ENCODE data around the gene ACBD6.

Gene ACBD6

DNA sequence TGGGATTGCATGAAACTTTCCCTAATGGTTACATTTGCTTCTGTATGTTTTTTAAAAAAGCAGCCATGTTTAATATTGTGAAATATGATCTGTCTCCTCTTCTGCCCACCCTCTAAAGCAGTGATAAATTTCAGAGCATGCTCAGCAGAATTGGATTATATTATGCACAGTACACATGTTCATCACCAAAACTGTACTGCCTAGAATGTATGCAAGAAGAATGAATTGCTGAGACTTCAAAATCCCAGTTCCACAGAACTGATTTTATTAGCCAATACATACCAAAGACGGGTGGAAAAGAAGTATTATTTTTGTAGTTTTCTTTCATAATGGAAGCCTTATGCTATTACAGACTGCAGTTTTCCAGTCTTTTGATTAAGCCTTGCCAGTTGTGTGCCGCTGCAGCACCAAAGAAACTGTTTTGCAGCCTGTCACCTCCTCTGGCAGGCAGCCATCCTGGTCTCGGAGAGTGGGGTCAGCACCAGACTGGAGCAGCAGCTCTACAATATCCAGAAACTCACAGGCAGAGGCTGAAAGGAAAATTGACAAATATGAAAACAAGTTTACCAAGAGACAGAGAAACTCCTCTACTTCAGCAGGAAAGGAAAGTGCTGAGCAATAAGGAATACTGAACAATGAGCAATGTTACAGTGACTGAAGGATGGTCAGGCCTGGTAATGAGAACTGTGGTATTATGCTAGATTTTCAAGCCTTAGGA is 214.2 kb downstream of the ACBD6 start:
- no peak for DNase-seq

DNA sequence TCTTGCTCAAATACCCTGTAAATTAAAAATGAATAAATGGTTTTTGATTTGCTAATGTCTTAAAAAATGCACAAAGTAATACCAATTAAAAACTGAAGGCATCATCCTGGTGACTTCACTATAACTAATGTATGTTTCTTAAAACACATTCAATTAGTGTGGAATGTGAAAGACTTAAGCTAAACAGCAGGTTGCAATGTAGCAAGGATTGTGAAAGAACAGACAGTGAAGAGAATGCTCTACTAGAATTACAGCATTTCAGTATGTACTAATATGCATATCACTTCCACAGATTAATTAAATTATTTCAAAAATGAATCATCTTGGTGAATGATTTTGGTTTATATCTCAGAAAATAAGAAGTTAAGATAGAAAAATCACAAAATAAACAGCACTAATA is 216.0 kb downstream of the ACBD6 start:
- DNase-seq: no peak

DNA sequence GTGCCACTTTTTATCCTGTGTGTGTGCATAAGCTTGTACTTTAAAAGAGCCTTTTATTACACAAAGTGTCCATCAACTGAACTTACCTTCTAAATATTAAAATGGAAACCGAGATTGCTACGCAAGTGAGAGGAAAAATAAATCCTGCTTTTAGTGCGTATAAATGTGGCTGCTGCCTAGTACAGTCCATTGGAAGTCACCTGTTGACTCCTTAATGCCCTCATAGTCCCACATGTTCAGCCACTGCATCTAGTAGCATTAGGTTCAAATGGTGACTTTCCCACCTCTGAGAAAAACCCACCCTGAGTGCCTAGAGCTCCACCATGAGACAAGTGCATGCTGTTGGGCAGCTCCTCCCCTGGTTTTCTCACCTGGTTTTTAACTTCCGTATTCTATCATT is 219.3 kb downstream of the ACBD6 start:
- no peak for DNase-seq

DNA sequence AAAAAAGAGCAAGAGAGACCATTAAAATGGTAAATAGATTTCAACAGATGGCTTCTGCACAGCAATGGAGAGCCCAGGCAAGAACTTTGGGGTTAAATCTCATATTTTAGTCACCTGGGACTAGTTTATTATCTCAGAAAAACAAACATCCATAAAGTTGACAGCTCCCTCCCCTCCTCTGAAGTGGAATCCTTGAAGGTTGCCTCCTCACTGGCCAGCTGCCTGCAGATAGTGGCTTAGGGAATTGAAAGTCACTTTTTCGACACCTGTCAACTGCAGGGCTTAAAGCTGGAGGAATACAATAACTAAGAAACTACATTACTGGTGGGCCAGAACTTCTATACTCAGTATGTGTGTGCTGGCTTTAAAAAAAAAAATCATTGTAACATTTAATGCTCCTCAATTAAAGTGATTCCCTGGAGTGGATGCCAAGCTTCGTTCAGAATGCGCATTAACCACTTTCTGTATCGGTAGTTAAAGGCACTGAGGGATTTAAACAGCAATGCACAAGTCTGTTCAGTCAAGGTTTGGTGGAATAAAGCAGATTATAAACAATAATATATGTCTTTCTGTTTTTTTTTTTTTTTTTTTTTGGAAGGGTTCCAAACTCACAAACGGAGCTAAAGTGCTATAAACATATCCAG is 219.9 kb downstream of the ACBD6 start:
- DNase-seq: no peak

DNA sequence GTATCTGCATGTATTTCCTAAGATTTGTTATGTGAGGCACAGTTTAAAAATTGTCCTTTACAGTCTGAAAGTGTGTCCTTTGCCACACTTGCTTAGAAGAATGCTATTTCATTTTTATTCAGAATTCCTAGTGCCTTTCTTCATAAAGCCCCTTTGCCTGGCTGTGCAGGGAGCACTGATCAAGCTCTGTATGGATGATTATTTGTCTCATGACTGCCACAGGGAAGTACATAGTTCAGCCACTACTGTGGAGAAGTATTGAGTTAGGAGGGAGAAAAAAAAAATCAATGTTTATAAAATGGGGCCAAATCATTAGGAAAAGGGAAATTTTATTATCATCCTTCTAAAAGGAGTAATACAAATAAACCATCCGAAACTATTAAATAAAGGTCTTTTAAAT is 220.9 kb downstream of the ACBD6 start:
- DNase-seq: no peak

DNA sequence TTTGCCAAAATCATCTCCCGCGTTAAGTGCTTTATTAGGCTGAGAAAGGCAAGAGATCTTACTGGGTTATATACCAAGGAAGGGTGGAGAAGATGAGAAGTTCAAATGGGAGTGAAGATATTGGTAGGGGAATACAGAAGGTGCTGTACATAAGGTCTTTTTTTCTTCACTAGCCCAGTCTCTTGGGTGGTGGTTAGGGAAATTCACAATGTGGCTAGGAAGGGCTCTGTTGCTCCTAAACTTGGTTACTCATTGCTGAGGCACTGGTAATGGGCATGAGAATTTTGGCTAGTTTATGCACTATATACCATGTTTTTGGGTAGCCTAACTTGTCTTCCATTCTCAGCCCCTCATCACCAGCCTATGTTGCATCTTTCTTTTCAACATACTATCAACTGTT is 221.8 kb downstream of the ACBD6 start:
- DNase-seq: no peak

DNA sequence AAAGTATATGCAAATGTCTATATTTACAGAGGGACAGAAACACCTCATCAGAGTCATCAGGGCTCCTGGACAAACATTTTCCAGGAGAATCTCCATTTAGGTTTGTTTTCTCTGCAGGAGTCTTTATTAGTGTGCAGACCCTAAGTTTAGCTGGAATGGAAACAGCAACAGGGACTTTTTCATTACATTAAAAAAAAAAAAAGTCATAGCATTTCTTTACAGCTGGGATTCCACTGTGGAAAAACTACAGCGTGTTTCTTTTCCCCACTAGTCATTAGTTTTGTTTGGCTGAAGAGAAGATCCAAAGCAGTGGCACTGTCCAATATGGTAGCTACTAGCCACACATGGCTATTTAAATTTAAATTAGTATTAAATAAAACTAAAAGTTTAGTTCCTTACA is 222.7 kb downstream of the ACBD6 start:
- no peak for DNase-seq

DNA sequence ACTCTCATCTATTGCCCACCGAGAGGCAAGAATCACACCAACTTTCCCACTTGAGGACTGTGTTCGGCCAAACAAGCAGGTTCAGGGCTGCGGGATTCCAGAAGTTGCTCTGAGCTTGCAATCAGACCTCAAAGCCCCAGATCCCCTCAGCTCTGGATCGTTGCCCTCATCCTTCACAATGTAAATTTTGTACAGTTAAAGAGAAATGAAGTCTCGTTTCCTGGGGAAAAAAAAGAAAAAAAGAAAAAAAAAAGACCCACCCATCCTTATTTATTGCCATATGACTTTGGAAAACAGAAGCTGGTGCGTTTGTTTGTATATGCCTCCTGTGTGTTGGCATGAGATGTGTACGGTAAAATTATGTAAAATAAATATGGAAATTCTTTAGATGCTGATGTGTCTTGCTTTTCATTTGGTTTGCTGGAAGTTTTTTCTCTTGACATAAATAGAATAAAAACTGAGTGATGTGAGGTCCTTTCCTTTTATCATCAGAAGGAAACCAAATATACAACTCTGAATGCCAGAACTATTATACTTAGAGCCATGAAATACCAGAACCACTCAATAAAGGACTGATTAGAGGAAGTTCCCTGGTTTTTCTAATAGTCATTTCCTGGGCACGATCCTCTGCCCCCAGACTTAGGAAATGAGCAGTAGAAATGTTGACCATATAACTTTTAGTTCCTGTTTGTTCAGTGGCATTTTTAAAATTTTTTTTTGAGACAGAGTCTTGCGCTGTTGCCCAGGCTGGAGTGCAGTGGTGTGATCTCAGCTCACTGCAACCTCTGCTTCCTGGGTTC is 223.6 kb downstream of the ACBD6 start:
- DNase-seq: no peak

DNA sequence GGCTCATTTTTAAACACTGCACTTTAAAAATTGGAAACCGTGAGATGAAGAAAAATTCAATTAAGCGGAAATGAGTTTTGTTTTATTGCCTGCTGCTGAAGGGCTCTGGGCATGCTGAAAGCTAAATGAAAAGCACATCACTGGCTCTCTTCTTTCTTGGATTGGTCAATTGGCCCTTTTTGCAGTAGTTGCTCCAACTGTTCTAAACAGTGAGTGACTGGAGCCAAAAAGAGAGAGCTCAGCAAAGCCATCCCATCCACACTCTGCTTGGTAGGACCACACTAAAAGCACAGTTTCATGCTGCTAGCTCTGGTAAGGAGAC is 224.2 kb downstream of the ACBD6 start:
- no peak for DNase-seq

DNA sequence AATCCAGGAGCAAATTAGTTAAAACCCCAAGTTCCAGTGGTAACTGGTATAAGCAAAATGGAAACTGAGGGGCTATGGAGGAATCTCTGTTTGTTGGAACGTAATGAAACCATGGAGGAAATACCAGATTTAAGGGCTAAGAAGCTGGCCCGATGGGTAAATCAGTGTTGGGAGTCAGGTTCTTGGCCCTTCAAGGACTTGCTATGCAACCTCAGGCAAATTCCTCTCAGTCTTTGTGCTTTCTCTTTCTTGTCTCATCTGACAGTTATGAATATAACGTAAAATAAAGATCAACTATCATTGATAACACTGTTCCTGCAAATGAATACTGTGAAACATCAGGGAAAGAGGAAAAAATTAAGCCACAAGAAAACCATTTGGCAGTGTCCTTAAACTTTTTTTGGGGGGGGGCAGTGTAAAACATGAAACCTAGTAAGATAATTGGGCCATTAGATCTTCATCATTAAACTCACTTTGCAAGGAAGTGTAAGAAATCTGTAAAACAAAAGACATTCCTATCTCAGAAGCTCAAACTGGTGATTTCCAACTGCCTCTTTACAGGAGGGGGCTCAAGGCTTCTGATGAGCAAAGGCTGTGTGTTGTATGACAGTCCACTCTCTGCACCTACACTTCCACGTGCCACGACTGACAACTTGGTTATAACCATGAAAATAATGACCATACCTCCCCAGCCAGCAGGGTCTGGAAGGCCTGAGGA is 224.7 kb downstream of the ACBD6 start:
- no peak for DNase-seq

DNA sequence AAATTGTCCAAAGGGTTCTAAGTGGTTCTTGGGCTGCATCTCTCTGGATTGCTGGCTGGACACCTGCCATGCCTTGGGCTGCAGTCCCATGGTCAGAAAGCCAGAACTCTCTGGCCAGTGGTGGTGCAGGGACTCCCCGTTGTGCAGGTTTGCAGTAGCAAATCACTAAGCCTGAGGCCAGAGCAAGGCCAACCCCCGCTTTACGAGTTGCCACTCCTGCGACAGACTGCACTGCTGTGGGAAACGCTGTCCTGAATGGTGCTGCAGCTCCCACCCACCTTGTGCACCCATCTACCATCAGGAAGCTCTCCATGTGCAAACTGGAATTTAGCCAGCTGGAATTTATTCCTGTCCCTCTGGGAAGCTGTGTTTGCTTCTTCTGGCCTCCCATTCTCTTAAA is 226.7 kb downstream of the ACBD6 start:
- DNase-seq: no peak

DNA sequence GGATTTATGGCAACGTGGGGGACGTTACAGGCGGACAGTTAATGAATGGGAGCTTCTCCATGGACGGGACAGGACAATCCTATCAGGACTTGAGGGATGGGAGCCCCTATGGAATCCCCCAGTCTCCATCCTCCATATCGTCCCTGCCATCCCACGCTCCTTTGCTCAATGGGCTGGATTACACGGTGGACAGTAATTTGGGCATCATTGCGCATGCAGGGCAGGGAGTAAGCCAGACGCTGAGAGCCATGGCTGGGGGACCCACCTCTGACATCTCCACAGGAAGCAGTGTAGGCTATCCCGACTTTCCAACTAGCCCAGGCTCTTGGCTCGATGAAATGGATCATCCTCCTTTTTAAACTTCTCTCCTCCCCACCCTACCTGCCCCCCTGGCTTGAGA is 228.2 kb downstream of the ACBD6 start:
- DNase-seq: no peak

DNA sequence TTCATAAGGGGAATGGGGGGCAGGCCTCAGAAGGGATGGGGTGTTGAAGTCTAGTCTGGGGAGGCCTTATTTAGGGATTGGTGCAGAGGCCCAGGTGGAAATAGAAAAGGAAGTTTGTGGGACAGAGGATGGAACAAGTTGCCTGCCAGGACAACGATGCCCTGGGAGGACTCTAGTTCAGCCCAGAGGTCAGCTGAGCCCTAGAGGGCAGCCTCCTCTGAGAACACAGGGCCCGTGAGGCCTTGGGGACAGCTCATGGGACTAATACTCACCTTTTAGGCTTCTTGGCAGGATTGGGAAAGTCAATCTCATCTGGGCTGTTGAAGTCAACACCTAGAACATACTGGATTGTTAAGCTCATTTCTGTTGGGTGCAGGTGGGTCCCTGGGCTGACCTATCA is 229.3 kb downstream of the ACBD6 start:
- DNase-seq: no peak

DNA sequence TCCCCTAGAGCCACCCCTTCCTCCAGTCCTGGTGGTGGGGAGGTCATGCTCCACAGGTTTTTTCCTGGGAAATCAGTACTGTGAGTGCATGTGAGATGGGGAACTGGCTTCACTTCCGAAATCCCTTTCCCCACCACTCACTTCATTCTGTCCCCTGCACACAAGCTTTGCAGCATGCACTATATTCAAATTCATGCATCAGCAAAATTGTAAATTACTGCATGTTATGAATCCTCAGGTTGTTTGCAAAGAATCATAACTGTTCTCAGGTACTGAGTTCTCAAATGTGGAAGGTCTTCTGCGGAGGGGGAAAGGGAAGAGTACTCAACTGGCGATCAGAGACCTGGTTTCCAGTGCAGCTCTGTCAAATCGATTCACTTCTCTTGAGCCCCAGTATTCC is 230.0 kb downstream of the ACBD6 start:
- no peak for DNase-seq

DNA sequence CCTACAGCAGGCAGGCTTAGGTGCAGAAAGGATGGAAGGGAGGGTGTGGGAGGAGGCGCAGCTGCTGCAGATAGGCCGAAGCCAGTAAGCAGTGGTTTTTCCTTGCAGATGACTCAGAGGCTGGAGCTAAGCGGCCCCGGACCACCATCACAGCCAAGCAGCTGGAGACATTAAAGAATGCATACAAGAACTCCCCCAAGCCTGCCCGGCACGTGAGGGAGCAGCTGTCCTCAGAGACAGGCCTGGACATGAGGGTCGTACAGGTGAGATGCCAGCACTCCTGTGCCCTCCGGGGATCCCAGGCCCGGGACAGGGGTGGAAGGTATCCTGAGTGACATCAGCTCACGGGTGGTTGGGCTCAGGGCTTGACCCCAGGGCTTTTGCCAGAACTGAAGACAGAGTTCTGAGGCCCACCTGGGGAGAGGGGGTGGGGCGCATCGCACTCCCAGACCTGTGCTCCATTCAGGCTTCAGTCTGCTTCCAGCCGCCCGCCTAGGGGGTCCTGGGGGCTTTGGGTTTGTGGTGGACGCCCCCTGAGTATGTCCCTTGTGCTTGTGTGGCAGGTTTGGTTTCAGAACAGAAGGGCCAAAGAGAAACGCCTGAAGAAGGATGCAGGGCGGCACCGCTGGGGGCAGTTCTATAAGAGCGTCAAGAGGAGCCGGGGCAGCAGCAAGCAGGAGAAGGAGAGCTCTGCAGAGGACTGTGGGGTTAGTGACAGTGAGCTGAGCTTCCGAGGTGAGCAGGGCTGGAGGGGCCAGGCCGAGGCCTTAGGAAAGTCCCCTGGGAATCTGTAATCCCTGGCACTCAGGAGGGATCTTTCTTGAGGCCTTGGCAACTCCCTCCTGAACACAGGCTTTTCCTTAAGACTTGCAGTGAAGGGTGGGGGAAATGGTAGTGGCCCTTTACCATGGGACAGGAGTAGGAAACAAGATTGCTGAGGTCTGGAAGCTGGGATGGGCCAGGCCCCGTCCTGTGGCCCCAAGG is 230.8 kb downstream of the ACBD6 start:
- no peak for DNase-seq

DNA sequence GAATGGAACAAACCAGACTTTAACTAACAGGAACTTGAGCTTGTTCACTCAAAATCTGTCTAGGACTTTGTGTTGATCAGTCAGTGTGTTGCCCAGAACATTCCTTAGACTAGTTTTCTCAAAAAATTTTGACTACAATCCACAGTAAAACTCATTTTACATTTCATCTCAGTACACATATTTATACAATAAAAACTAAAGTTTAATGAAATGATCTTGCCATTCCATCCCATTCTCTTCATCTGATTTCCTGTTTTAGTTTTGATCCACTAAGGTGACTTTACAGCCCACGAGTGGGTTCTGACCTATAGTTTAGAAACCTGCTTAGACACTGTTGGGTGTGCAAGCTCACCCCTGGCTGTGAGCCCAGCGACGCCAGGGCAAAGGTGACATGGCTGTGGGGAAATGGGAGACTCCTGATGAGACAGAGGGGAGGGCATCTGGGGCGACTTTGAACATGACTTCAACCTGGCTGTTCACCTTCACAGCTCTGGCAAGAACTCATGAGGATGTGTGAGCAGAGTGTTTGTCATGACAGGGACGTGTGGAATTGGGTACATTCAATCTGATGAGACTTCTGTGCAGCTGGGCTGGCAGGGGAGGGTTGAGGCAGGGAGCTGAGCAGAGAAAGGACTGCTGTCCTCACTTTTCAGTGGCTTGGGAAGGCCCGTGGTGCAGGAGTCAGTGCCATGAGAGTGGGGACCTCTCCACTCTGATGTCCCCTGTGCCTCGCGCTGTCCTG is 231.7 kb downstream of the ACBD6 start:
- no peak for DNase-seq

DNA sequence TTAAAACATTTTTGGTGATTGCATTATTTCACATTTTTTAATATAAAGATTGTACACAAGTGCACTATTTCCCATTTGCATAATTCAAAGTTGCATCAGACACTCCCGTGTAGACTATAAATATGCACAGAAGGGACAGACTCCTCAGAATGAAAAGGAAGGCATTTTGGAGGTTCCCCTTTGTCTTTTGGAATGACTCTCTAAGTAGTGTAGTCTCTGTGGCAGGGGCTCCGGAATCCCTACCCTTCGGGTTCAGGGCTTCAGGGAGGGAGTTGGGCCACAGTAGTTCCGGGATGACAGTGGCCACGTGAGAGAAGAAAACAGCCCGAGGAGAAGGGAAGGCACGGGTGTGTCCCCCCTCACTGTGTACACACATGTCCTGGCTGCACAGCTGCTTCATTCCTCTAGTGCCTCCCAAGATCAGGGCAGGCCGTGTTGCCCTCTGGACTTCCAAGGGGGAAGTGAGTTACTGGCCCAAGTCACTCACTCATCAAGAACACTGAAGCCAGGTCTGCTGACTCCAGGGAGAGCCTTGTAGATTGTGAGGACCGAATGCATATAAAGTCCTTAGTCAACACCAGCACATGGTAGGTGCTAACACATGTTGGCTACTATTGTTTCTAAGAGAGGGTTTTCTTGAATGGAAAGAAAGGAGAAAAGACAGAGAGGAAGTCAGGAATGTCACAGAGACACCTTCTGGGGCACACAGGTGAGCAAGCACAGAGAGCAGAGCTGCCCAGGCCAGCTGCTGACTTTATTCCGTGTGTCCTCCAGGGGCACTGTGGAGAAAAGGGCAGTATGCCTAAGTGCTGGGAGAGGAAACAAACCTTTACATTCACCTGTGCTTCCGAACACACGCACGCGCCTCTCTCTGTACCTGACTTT is 232.5 kb downstream of the ACBD6 start:
- no peak for DNase-seq

DNA sequence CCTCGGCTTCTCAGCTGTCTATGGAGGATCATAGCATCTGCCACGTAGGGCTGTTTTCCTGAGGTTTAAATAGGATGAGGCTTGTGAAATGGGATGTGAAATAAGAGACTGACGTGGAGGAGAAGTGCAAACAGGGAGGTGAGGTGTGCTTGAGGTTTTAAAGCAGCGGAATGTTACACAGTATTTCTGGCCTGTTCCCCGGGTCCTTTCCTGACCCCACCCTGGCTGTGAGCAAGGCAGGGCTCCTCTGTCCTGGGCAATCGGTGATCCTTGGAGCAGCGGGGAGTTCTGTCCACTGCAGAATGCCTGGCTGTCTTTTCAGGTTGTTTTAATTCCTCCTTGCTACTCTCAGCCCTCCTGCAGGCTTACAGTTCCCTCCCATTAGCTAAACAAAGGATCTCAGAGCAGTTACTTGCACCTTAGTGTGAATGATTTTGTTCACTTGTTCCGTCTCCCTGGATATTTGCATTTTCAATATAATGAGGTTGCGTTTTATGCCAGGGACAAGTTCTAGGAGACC is 233.8 kb downstream of the ACBD6 start:
- DNase-seq: no peak

DNA sequence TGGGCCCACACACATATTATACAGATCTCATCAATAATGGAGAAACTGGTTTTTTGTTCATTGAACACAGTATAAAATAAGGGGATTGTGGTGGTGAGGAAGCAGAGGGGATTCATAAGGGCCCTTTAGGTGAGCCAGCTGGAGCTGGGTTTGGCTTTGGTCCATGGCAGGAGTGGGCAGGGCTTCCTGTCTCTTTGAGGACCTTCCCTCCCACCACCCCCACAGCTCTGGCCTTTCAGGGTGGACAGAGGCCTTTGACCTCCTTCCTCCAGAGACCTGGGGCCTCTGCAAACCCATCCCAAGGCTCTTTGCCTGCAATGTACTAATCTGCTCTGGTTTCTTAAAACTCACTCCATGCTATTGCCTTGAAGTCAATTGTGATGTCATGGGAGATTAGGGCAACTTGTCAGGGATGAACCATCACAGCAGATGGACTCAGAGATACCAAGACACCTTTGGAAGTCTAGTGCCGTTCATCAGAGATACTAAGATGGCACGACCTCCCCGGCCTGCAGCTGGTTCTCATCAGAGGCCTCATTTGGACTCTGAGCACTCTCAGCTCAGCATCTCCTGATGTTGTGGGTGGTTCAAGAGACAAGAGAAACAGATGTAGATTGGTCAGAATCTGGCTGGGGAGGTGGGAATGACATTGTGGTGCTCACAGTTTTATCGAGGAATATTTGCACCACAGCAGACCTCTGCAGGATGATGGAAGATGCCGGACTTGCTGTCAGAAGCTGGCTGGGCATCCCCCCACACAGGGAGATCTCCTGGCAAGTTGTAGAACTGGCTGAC is 234.4 kb downstream of the ACBD6 start:
- DNase-seq: no peak

DNA sequence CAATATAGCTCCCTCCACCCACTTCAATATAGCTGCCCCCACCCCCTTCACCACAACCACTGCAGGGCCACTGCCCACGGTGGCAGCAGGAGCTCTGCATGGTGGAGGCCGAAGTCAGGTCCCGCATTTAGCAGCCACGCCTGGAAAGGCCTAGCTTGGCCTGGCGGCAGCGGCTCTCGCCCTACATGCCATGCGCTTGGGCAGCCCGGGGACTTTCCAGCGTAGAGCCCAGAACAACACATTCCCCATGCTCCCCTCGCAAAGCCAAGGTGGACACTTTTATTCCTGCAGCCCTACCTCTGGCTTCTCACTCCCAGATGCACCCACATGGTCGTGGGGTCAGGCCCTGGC is 235.2 kb downstream of the ACBD6 start:
- DNase-seq: no peak

Measured in activated CD4-positive, CD25-positive, alpha-beta regulatory T cell treated with anti-CD3 and anti-CD28 coated beads, Interleukin-2, amount 50 U/mL, for 72 hours (primary cell).